HL-60/S4 treated with phorbol 12-myristate 13-acetate at 8.2 ng/mL for 4 days and 3 days (cell line): Measurements from ENCODE around the gene DSG4.
"Not testable (repeated sequence)": the region's sequence is repeated elsewhere in the genome, so short reads cannot be mapped to it uniquely, and the experiment has no call there.

Experiments used
- in situ Hi-C: fragments of 300-500 bp; cut with MboI; formaldehyde crosslinking; loops from 2 replicates; pipeline ENCODE4 v1.15.0; 2022; ENCODE audit warnings: low sequenced_read_pairs

DSG4 gene

GRCh38 chr18:31376477-31376876 is at the start of gene DSG4:
DSG4 (plus strand) TSS chr18:31376777; CDS start chr18:31376912, 135 bp downstream.
- in situ Hi-C loops, result no loop called here

- in situ Hi-C loops, result no loop called here
Measured at GRCh38 chr18:31329787-31330438, 46.7 kb upstream of the DSG4 start.

GRCh38 chr18:31343454-31343853 is 33.1 kb upstream of the DSG4 start:
- in situ Hi-C loops, result no loop called here

GRCh38 chr18:31353336-31353735 is 23.2 kb upstream of the DSG4 start:
- in situ Hi-C loops, result not testable (repeated sequence)

GRCh38 chr18:31354990-31355389 is 21.6 kb upstream of the DSG4 start:
- in situ Hi-C loops, result no loop called here

- in situ Hi-C loops, result no loop called here
Measured at GRCh38 chr18:31356025-31356424, 20.6 kb upstream of the DSG4 start.

GRCh38 chr18:31364190-31364589 is 12.4 kb upstream of the DSG4 start:
- in situ Hi-C loops, result no loop called here

- in situ Hi-C loops, result no loop called here
Measured at GRCh38 chr18:31369478-31369877, 7.1 kb upstream of the DSG4 start.

GRCh38 chr18:31371989-31372388 is 4.6 kb upstream of the DSG4 start:
- in situ Hi-C loops, result no loop called here

GRCh38 chr18:31373641-31374040 is 2.9 kb upstream of the DSG4 start:
- in situ Hi-C loops, result no loop called here

- in situ Hi-C loops, result no loop called here
Measured at GRCh38 chr18:31380912-31381311, 4.3 kb downstream of the DSG4 start.

- in situ Hi-C loops, result no loop called here
Measured at GRCh38 chr18:31382107-31382506, 5.5 kb downstream of the DSG4 start.

GRCh38 chr18:31386741-31387140 is 10.2 kb downstream of the DSG4 start:
- in situ Hi-C loops, result no loop called here

- in situ Hi-C loops, result no loop called here
Measured at GRCh38 chr18:31393286-31393685, 16.7 kb downstream of the DSG4 start.

GRCh38 chr18:31396796-31397612 is 20.4 kb downstream of the DSG4 start:
- in situ Hi-C loops, result no loop called here

- in situ Hi-C loops, result no loop called here
Measured at GRCh38 chr18:31398191-31398590, 21.6 kb downstream of the DSG4 start.

GRCh38 chr18:31399306-31400032 is 22.9 kb downstream of the DSG4 start:
- in situ Hi-C loops, result no loop called here

GRCh38 chr18:31401156-31402025 is 24.8 kb downstream of the DSG4 start:
- in situ Hi-C loops, result no loop called here

- in situ Hi-C loops, result no loop called here
Measured at GRCh38 chr18:31402026-31402373, 25.4 kb downstream of the DSG4 start.

- in situ Hi-C loops, result no loop called here
Measured at GRCh38 chr18:31403409-31403808, 26.8 kb downstream of the DSG4 start.

- in situ Hi-C loops, result no loop called here
Measured at GRCh38 chr18:31407649-31408048, 31.1 kb downstream of the DSG4 start.
